Erythroblast (primary cell): ENCODE measurements around the gene MESP2.

Experiments used
- DNase-seq, 2 experiments: peaks; one replicate each; lab custom pipeline; 2025; lab: John Stamatoyannopoulos, UW
- GATA1 ChIP-seq: IDR thresholded peaks from 2 replicates; pipeline ENCODE4 v1.6.1; 2011; ENCODE audit warnings: low read depth, mild to moderate bottlenecking, control low read depth, low read length, moderate library complexity
- POLR2A ChIP-seq: IDR thresholded peaks from 2 replicates; pipeline ENCODE4 v1.6.1; 2011; ENCODE audit warnings: mild to moderate bottlenecking, low read length

The MESP2 gene

DNA sequence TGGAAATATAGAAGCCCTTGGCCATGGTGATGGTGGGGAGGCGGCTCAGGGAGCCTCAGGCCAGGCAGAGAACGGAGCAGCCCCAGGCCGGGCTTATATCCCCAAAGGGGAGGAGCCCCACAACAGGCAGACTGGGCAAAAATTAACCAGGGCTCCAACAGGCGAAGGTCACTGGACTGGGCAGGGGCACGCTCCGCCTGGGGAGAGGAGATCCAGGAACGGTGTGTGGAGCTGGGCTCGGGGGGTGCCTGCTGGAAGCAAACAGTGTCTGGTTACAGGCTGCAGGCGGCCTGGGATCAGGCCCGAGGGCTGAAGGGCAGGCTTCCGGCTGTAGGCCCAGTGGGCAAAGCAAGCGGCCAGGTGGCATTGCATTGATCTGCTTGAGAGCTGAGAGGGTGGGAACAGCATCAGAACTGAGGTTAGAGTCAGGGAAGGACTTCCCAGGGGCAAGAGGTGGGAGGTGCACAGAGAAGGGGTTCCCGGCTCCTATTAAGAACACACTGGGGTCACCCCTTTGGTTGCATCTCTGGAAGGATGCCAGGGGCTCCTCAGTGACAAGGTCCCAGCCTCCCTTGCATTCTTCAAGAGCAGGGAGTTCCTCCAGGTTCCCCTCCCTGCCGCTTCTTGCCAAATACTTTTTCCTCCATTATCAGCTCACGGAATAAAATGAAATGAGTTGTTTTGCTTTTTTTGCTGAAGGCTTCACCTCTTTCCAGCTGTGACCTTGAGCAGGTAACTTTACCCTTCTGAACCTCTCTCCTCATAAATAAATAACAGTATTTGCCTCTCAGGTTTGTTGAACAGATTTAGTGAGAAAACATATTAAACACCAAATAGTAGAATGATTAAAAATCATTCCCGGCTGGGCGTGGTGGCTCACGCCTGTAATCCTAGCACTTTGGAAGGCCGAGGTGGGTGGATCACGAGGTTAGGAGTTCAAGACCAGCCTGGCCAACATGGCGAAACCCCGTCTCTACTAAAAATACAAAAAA is 30.7 kb downstream of the MESP2 start:
- no peak for DNase-seq
- TF ChIP-seq GATA1: no peak
- TF ChIP-seq POLR2A: no peak

DNA sequence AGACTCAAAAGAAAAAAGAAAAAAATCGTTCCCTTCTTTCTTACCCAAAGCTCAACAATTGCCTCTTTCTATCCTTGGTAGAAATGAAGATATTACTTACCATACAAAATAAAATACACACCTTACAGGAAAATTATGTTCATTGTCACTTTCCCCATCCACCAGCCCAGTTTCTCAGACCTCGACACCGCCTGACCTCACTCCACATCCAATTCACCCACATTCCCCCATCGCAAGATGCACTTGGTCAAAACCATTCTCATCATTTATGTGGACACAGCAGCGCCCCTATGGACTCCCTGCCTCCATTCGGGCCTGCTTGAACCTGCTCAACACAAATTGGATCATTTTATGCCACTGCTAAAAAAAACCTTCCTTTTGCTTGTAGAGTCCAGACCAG is 31.6 kb downstream of the MESP2 start:
- no peak for TF ChIP-seq POLR2A
- no peak for DNase-seq

DNA sequence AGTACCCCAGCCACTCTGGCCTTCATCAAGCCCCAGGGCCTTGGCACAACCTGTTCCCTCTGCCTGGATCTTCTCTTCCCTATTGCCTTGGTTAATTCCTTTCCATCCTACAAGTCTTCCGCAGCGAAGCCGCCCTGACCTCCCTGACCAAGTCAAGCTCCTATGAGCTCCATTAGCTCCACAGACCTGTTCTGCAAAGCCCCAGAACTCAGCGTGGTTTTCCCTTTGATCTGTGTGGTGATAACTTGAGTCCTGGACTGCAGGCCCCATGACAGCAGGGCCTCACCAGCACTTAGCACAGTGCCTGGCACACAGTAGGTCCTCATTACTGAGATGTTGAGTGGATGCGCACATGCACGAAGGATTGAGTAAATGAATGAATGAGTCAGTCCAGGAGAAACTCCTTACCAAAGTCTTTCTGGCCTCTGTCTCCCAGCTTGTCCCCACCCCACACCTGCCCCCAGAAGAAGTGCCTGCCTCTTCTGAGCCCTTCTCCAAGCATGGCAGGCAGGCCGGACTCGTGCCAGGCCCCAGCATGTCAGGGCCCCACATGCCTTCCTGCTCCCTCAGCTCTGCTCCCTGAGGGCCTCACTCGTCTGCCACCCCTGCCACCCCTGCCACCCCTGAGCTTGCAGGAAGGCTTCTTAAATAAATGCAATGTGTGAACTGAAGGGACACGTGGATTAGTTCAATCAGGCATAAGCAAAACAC is 32.2 kb downstream of the MESP2 start:
- TF ChIP-seq POLR2A (no peak), GATA1 (no peak)
- DNase-seq: no peak

DNA sequence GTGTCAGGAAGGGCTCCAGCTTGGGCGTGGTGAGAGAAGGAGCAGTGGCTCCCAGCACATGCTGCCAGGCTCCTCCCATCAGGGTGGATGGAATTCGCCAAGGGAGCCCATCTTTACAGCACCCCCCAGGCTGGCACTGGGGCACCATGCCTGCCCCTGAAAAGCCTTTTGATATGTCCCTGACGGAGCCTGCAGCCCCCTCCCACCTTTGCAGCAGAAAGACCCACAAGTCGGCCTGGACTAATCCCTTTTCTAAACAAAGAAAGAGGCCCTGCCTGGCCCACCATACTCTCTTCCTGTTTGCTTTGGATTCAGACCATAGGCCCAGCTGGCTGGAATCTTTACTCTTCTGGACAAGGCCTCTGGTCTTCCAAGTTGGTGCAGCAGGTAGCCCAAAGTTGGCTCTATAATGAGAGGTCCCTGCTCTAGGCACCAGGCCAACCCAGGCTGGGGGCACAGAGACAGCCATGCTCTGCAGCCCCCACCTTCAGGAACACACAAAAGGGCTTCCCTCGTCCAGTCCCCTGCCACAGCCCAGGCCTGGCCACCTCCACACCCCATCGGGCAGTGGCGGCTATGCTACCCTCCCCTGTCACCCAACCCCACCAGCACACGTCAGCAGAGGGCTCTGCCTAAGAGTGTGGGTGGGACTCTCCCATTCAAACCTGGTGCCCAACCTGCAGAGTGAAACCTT is 33.1 kb downstream of the MESP2 start:
- no peak for DNase-seq
- no peak for TF ChIP-seq POLR2A
- no peak for TF ChIP-seq GATA1

DNA sequence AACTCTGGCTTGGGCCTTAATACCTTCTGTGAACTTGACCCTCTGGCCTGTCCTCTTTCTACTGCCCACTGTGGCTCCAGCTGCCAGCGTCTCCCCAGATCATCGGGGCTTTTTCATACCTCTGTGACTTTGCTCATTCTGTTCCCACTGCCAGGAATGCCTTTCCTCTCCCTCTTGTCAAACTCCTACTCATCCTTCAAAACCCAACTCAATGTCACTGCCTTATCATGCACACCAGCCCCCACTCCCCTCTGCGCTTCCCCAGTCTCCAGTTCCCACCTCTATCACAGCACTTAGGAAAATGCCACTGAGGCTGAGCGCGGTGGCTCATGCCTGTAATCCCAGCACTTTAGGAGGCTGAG is 33.6 kb downstream of the MESP2 start:
- TF ChIP-seq POLR2A: no peak
- no peak for TF ChIP-seq GATA1
- no peak for DNase-seq

DNA sequence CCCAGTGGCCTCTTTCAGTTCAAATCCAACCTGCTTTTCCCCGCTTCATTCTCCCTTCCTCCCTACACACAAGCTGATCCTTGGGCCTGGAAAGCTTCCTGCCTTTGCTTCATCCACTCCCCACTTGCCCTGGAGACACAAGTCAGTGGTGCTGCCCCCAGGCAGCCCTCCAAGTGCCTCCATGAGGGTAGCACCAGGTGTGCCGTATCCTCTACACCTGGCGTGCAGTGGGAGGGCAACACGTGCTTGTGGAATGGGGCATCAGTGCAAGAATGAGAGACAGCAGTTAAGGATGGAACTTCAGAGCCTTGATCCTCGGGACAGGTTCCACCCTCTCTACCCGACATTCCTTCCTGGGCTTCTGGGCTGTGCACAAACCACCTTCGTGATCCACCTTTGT is 34.7 kb downstream of the MESP2 start:
- DNase-seq: no peak
- TF ChIP-seq GATA1 (no peak), POLR2A (no peak)

DNA sequence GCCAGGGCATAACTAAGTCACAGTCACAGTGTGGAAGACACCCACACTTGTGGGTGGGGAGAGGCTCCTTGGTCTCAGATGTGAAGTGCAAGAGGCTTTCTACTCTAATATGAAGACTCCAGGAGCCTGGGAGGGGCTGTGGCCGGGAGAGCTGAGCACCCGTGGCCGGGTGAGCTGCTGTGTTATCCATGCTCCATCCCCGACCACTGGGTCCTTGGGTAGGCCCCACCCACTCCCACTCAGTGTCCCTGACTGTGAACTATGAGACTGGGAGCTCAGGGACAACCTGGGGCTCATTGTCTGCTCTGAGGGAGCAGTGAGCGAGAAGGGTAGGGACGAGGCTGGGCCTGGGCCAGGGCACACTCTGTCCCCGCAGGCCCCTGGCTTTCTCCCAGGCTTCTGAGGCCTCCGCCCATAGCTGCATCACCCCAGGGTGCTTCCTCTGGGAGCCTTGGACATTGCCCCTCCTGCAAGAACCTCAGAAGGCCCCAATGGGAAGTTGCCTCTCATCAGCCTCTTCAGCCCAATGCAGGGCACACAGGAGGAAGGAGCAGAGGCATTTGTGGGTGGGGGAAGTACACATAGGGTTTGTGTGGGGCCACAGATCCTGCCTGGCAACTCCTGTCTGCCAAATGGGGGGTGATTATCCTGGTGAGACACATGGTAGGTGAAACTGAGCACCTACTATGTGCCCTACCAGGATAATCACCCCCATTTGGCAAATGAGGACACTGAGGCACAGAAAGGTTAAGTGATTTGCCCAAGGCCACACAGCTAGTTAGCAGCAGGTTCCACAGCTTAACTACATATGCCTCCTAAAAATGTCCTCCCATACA is 36.1 kb downstream of the MESP2 start:
- no peak for DNase-seq

DNA sequence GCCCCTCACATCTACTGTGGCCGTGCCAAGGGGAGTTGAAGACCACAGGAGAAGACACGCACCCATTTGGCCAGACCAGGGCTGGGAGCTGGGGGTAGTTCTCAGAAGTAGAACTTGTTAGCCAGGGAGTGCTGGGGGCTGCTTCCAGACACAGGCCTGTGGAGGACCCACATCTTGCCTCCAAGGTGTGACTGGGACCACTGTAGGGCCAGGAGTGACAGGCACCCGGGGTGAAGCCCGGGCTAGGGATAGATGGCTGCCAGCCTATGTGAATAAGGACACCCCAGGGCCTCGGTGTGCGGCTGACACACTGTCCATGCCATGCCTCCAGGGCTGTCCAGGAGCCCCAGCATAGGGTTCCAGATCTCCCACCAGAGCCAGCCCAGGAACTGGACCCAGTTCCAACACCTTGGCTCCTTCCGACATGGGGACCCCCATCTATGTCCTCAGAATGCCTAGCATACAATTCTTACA is 36.8 kb downstream of the MESP2 start:
- TF ChIP-seq POLR2A (no peak), GATA1 (no peak)
- DNase-seq: no peak

More for the DNA sequence above, 36.1 kb downstream of the MESP2 start:
- no peak for TF ChIP-seq GATA1
- TF ChIP-seq POLR2A: no peak

DNA sequence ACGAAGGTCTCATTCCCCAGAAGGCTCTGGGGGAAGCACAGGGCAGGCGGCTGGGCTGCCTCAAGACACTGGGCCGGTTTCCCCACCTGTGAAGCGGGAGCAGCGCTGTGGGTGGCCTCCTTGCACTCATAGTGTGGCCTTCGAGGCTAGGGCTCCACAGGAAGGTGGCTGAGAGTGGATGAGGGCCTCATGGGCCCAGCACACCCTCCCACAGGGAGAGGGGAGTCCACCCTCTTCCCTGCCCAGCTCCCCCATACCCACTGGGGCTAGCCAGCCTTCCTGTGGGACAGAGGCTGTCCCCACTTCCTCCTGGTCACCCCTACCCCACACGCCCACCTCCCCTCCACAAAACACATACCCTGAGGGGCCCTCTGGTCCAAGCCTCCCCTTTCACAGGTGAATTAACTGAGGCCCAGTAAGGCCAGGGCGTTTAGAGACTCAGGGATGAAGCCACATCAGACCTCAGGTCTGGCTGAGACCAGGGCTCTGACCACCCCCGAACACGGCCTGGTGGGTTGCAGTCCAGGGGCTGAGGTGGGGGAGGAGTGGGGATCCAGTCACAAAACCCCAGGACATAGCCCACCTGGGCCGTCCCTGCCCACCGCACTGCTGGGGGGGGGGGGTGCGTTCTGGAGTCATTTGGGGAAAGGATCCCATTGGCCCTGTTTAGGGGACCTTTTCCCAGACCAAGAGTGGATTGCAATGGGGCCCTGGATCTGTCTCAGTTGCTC is 37.4 kb downstream of the MESP2 start:
- no peak for DNase-seq
- TF ChIP-seq GATA1 (no peak), POLR2A (no peak)

DNA sequence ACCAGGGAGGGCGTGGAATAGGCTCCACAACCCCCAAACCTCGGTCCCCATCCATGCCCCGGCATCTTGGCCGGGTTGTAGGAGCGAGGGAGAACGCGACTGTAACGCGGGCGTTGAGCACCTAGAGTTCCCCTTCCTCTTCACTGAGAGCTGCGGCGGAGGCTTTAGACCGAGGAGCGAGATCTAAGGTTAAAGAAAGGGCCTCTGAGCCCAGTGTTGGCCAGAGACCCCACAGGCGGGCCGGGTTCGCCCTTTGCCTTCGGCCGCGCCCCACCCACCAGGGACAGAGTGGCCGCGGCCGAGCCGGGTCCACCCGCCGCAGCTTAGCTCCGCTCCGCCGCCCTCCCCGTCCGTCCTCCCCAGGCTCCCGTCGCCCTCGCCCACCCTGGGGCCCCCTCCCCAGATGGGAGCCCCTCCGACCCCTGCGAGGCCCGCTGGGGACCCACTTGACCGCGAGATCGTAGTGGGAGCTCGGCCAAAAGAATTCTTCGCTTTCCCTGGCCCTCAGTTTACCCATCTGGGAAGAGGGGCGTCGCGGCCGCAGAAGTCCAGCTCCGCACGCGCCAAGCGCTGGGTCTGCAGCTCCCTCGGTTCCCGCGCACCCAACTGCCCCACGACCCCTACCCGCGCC is 38.1 kb downstream of the MESP2 start:
- no peak for TF ChIP-seq GATA1
- TF ChIP-seq POLR2A: no peak
- no peak for DNase-seq

DNA sequence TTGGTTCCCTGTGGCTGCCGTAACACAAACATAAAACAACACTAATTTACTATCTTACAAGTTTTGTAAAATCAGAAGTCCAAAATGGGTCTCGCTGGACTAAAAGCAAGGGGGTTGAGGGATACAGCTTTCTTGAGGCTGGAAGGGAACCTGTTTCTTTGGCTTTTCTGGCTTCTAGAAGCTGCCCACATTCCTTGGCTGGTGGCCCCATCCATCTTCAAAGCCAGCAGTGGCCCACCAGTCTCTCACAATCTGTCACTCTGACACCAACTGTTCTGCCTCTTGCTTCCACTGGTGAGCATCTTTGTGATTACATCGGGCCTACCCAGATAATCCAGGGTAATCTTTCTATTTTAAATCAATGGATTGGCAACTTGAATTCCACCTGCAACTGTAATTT is 39.6 kb downstream of the MESP2 start:
- DNase-seq: no peak
- no peak for TF ChIP-seq POLR2A
- no peak for TF ChIP-seq GATA1
